HCT116 (cell line): ENCODE results near the gene SLC8A2. TPM values are rescaled to one million over a fixed set of nuclear protein-coding genes. Genes with fewer than 3 reads are reported as not detected.

Experiments used
- ATAC-seq: fragments of 200-7000 bp; cut with Tn5 transposase; 2 replicates; pipeline ENCODE4 v1.9.1; 2020; ENCODE audit warnings: mild to moderate bottlenecking, moderate library complexity
- BruUV-seq: library from RNA; stranded (reverse); fragments of 400-500 nt; replicated peaks from 2 replicates; lab custom pipeline; 2021; lab: Mats Ljungman, UMichigan
- CTCF ChIA-PET: fragments of 300-600 bp; sonication (Branson Sonifier 250); formaldehyde crosslinking; loops from one replicate; lab custom pipeline; 2021; ENCODE audit warnings: antibody characterized with exemption; lab: Charles Lee
- POLR2A ChIA-PET: fragments of 300-600, 350-600 bp; sonication (Branson Sonifier 250); formaldehyde crosslinking; loops from one replicate; lab custom pipeline; 2021; ENCODE audit warnings: antibody characterized with exemption; lab: Charles Lee
- RAD21 ChIA-PET, 2 experiments: fragments of 300-600 bp; sonication (Branson Sonifier 250); formaldehyde crosslinking; loops; one replicate each; lab custom pipeline; 2023; ENCODE audit warnings: low total read pairs in 2 of 2; ENCODE audit not compliant: uncharacterized antibody in 2 of 2, unreplicated experiment in 2 of 2, low non-redundant PET in 1 of 2; lab: Charles Lee
- DNase-seq: peaks from one replicate; pipeline ENCODE4 v3.0.0-alpha.2; 2010; ENCODE audit warnings: low read depth, low spot score
- H2AFZ ChIP-seq: fragments of 200-600 bp; shearing (Covaris generic), sonication (generic); 2 replicates; pipeline ENCODE4 v1.6.1; 2017; ENCODE audit warnings: low read depth, mixed run types, mixed read lengths, antibody characterized with exemption, low read length; ENCODE audit not compliant: poor library complexity, severe bottlenecking
- H3K27ac ChIP-seq: 2 replicates; pipeline ENCODE4 v1.5.1; 2012; ENCODE audit warnings: low read depth, low read length
- H3K27me3 ChIP-seq: fragments of 200-600 bp; sonication (generic); 2 replicates; pipeline ENCODE4 v1.6.1; 2016; ENCODE audit warnings: mixed run types, low read length, mixed read lengths; ENCODE audit not compliant: insufficient read depth
- H3K36me3 ChIP-seq, 2 experiments: fragments of 200-500 bp in 1 of 2; fragments of 200-600 bp in 1 of 2; sonication (Bioruptor generic) in 1 of 2; sonication (generic) in 1 of 2; 2 replicates each; pipeline versions ENCODE4 v1.5.1 to v1.6.1; 2014 to 2016; ENCODE audit warnings: low read length in 2 of 2, inconsistent platforms in 1 of 2, mixed read lengths in 1 of 2, mixed run types in 1 of 2; ENCODE audit not compliant: insufficient read depth in 2 of 2, control insufficient read depth in 1 of 2
- H3K4me1 ChIP-seq, 2 experiments: fragments of 200-600 bp in 1 of 2; sonication (generic) in 1 of 2; 2 replicates each; pipeline versions ENCODE4 v1.5.1 to v1.6.1; 2012 to 2017; ENCODE audit warnings: low read length in 2 of 2, inconsistent platforms in 1 of 2, mild to moderate bottlenecking in 1 of 2, mixed read lengths in 1 of 2, mixed run types in 1 of 2, moderate library complexity in 1 of 2; ENCODE audit not compliant: insufficient read depth in 2 of 2, control insufficient read depth in 1 of 2
- H3K4me2 ChIP-seq: fragments of 200-600 bp; sonication (generic); 2 replicates; pipeline ENCODE4 v1.6.1; 2017; ENCODE audit warnings: mixed run types, low read length, mixed read lengths
- H3K4me3 ChIP-seq, 2 experiments: fragments of 200-600 bp in 1 of 2; sonication (generic) in 1 of 2; replicated peaks in 1 of 2; 2 replicates each; pipeline ENCODE4 v1.5.1; 2011 to 2016; ENCODE audit warnings: low read length in 2 of 2, control low read depth in 1 of 2, low read depth in 1 of 2, mild to moderate bottlenecking in 1 of 2, mixed read lengths in 1 of 2, mixed run types in 1 of 2
- H3K79me2 ChIP-seq: fragments of 200-600 bp; sonication (generic); 2 replicates; pipeline ENCODE4 v1.6.1; 2017; ENCODE audit warnings: mild to moderate bottlenecking, mixed run types, low read length, moderate library complexity, mixed read lengths; ENCODE audit not compliant: insufficient read depth
- H3K9ac ChIP-seq: fragments of 200-600 bp; sonication (generic); 2 replicates; pipeline ENCODE4 v1.6.1; 2016; ENCODE audit warnings: low read length, mixed read lengths
- H3K9me2 ChIP-seq: fragments of 200-600 bp; sonication (generic), shearing (Covaris generic); 2 replicates; pipeline ENCODE4 v1.6.1; 2017; ENCODE audit warnings: mixed run types, mild to moderate bottlenecking, moderate library complexity; ENCODE audit not compliant: insufficient read depth
- H3K9me3 ChIP-seq, 2 experiments: fragments of 200-500 bp in 1 of 2; fragments of 200-600 bp in 1 of 2; sonication (Bioruptor generic) in 1 of 2; sonication (generic) in 1 of 2; 2 replicates each; pipeline ENCODE4 v1.6.1; 2014 to 2017; ENCODE audit warnings: low read length in 2 of 2, mixed read lengths in 2 of 2, inconsistent platforms in 1 of 2, low read depth in 1 of 2, mild to moderate bottlenecking in 1 of 2, mixed run types in 1 of 2, moderate library complexity in 1 of 2; ENCODE audit not compliant: control insufficient read depth in 1 of 2, insufficient read depth in 1 of 2
- H4K20me1 ChIP-seq: fragments of 200-600 bp; sonication (generic), shearing (Covaris generic); 2 replicates; pipeline ENCODE4 v1.6.1; 2017; ENCODE audit warnings: mixed run types, mild to moderate bottlenecking, moderate library complexity; ENCODE audit not compliant: insufficient read depth
- CBX3 ChIP-seq: IDR thresholded peaks from 2 replicates; pipeline ENCODE4 v1.6.1; 2012; ENCODE audit warnings: low read depth
- CTCF ChIP-seq, 3 experiments: fragments of 200-600 bp in 1 of 3; sonication (generic) in 1 of 3; IDR thresholded peaks in 2 of 3; conservative IDR thresholded peaks in 1 of 3; 2 replicates each; pipeline ENCODE4 v1.5.1; 2012 to 2017; ENCODE audit warnings: low read depth in 2 of 3, low read length in 2 of 3, antibody characterized with exemption in 1 of 3, borderline replicate concordance in 1 of 3, control low read depth in 1 of 3, mild to moderate bottlenecking in 1 of 3, mixed read lengths in 1 of 3, mixed run types in 1 of 3, moderate library complexity in 1 of 3; ENCODE audit not compliant: insufficient read depth in 1 of 3
- EGR1 ChIP-seq: IDR thresholded peaks from 2 replicates; pipeline ENCODE4 v1.6.1; 2012; ENCODE audit warnings: low read depth
- ELF1 ChIP-seq: IDR thresholded peaks from 2 replicates; pipeline ENCODE4 v1.6.1; 2012; ENCODE audit warnings: low read depth, borderline replicate concordance
- EZH2phosphoT487 ChIP-seq: fragments of 200-600 bp; IDR thresholded peaks from 2 replicates; pipeline ENCODE4 v1.6.1; 2018; ENCODE audit warnings: antibody characterized with exemption, borderline replicate concordance
- FOSL1 ChIP-seq: IDR thresholded peaks from 2 replicates; pipeline ENCODE4 v1.6.1; 2012; ENCODE audit warnings: low read depth
- JUND ChIP-seq: IDR thresholded peaks from 2 replicates; pipeline ENCODE4 v1.6.1; 2012
- MAX ChIP-seq: IDR thresholded peaks from 2 replicates; pipeline ENCODE4 v1.6.1; 2012
- POLR2A ChIP-seq: IDR thresholded peaks from 2 replicates; pipeline ENCODE4 v1.7.0; 2011; ENCODE audit warnings: borderline replicate concordance; ENCODE audit not compliant: insufficient read depth, insufficient read length; ENCODE audit errors: extremely low read depth
- POLR2AphosphoS5 ChIP-seq: IDR thresholded peaks from 2 replicates; pipeline ENCODE4 v1.6.1; 2011; ENCODE audit warnings: mild to moderate bottlenecking, low read depth, low read length, moderate library complexity
- RAD21 ChIP-seq: IDR thresholded peaks from 2 replicates; pipeline ENCODE4 v1.6.1; 2012; ENCODE audit warnings: low read depth, mild to moderate bottlenecking
- REST ChIP-seq: IDR thresholded peaks from 2 replicates; pipeline ENCODE4 v1.6.1; 2012; ENCODE audit warnings: low read depth
- SIN3A ChIP-seq: IDR thresholded peaks from 2 replicates; pipeline ENCODE4 v1.6.1; 2012; ENCODE audit warnings: low read depth
- SP1 ChIP-seq: IDR thresholded peaks from 2 replicates; pipeline ENCODE4 v1.6.1; 2012; ENCODE audit warnings: low read depth
- SRF ChIP-seq: IDR thresholded peaks from 2 replicates; pipeline ENCODE4 v1.6.1; 2012; ENCODE audit warnings: low read depth
- YY1 ChIP-seq: IDR thresholded peaks from 2 replicates; pipeline ENCODE4 v1.6.1; 2011; ENCODE audit warnings: low read length, low read depth, moderate library complexity, mild to moderate bottlenecking; ENCODE audit not compliant: insufficient replicate concordance; ENCODE audit errors: extremely low read depth
- ZBTB33 ChIP-seq: IDR thresholded peaks from 2 replicates; pipeline ENCODE4 v1.6.1; 2011; ENCODE audit warnings: mild to moderate bottlenecking, low read length, moderate library complexity; ENCODE audit not compliant: insufficient replicate concordance; ENCODE audit errors: extremely low read depth
- ZFX ChIP-seq: fragments of 450-650 bp; IDR thresholded peaks from 2 replicates; pipeline ENCODE4 v1.6.1; 2017
- ZNF274 ChIP-seq: fragments of 200-500 bp; sonication (Bioruptor generic); IDR thresholded peaks from 2 replicates; pipeline ENCODE4 v1.6.1; 2014; ENCODE audit warnings: mild to moderate bottlenecking, low read depth, low read length, inconsistent platforms
- intact Hi-C: fragments of 100-400 bp; cut with micrococcal nuclease; formaldehyde crosslinking; loops from 2 replicates; pipeline ENCODE4 v1.10.0; 2022
- total RNA-seq: library from RNA; stranded (reverse); gene quantifications from one replicate; pipeline ENCODE4 v1.2.1, GENCODE V29; 2021; ENCODE audit not compliant: unreplicated experiment

SLC8A2 gene
- total RNA-seq, 1 experiment from 2014 or later: 0.98 TPM

DNA sequence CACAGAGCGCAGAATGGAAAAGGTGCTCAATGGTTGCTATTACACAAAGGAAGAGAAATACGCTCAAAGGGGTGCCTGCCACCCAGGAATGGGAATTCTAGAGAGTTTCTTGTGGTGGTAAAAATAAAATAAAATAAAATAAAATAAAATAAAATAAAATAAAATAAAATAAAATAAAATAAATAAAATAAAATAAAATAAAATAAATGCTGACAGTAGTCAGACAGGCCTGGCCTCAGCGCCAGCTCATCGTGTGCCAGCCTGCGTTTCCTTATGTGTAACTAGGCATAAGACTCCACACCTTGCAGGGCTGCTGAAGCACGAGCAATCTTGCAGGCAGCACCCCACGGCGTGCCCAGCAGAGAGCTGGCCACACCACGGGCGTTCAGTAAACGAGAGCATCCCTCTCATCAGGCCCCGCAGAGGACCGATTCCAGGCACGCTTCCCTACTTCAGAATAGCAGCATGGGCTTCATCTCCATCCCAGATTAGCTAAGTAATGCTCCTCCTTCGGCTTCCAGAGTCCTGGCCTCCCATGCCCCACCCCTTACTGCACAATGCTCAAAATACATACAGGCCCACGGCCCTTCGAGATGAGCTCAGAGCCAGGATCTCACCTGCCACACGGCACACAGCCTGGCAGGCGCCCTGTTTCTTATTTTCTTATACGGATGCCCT, 37.6 kb upstream of the SLC8A2 start:
- Histone ChIP-seq H3K4me2 (no peak overlapping the region), H3K27ac (no peak overlapping the region), H3K36me3 (no peaks in the 10 kb centered on the region), H3K4me1 (peaks cover 3 to 17% of the 10 kb centered on the region in 2 experiments; a peak in 3 of 4 replicates), H3K27me3 (no peaks in the 10 kb centered on the region), H3K9ac (no peak overlapping the region), H3K9me2 (no peaks in the 10 kb centered on the region), H3K79me2 (peaks cover 52% of the 10 kb centered on the region), H3K4me3 (no peak overlapping the region), H2AFZ (no peak overlapping the region), H3K9me3 (no peaks in the 10 kb centered on the region), H4K20me1 (no peaks in the 10 kb centered on the region)
- ChIA-PET RAD21 (interaction anchor here in 1 of 2 experiments (0.6 kb wide), 1 partner anchor 140 kb away, joined by 3 read pairs; no protein-coding TSS in a partner anchor), POLR2A (no interaction called here), CTCF (no interaction called here)
- DNase-seq (no peak), ATAC-seq (no peak)
- BruUV-seq: no TSS peak
- intact Hi-C loops: no loop called here
- TF ChIP-seq POLR2A (no peak), SIN3A (no peak), CBX3 (no peak), ZFX (no peak), EGR1 (no peak), EZH2phosphoT487 (no peak), CTCF (IDR thresholded peaks at IDR 0.05 in 2 of 3, conservative IDR thresholded peaks at IDR 0.05 in 1 of 3; ENCODE audit: borderline replicate concordance in 1 of 3, insufficient read depth in 1 of 3, low read depth in 2 of 3, low read length in 2 of 3) (no peak), ELF1 (no peak), JUND (no peak), RAD21 (no peak), MAX (no peak), ZNF274 (no peak), YY1 (no peak), ZBTB33 (no peak), SRF (no peak), FOSL1 (no peak), POLR2AphosphoS5 (no peak), SP1 (no peak), REST (no peak)
